WTC11 (cell line): Measurements from ENCODE around the gene RPL18A. TPM values are rescaled to one million over a fixed set of nuclear protein-coding genes. Genes with fewer than 3 reads are reported as not detected.
A peak's percentile ranks its signal among the peaks of the same experiment; 100 is the strongest.

Experiments used
- ATAC-seq: fragments of 200-7000 bp; cut with Tn5 transposase; 2 replicates; pipeline ENCODE4 v1.10.0; 2021; ENCODE audit warnings: mild to moderate bottlenecking, moderate library complexity
- CTCF ChIA-PET: fragments of 300-600 bp; sonication (Branson Sonifier 250); formaldehyde crosslinking; loops from one replicate; lab custom pipeline; 2021; ENCODE audit warnings: antibody characterized with exemption; lab: Charles Lee
- POLR2A ChIA-PET: fragments of 350-600 bp; sonication (Branson Sonifier 250); formaldehyde crosslinking; loops from one replicate; lab custom pipeline; 2021; ENCODE audit warnings: antibody characterized with exemption; lab: Charles Lee
- DNase-seq: peaks from one replicate; pipeline ENCODE4 v3.0.0; 2021; ENCODE audit warnings: low spot score
- H3K27ac Mint-ChIP-seq: 2 replicates; pipeline ENCODE4 v1.8.0; 2021; ENCODE audit warnings: mixed read lengths
- H3K27me3 Mint-ChIP-seq: 2 replicates; pipeline ENCODE4 v1.8.0; 2021; ENCODE audit warnings: low read depth, mild to moderate bottlenecking, moderate library complexity, mixed read lengths
- H3K36me3 Mint-ChIP-seq: 2 replicates; pipeline ENCODE4 v1.8.0; 2021; ENCODE audit warnings: mixed read lengths
- H3K4me1 Mint-ChIP-seq: 2 replicates; pipeline ENCODE4 v1.8.0; 2022; ENCODE audit warnings: mixed read lengths
- H3K4me3 Mint-ChIP-seq: 2 replicates; pipeline ENCODE4 v1.8.0; 2021; ENCODE audit warnings: mild to moderate bottlenecking, moderate library complexity, mixed read lengths
- H3K9me3 Mint-ChIP-seq: 2 replicates; pipeline ENCODE4 v1.8.0; 2021; ENCODE audit warnings: mixed read lengths
- ATF2 ChIP-seq: sonication (generic); formaldehyde crosslinking; IDR thresholded peaks from 2 replicates; pipeline ENCODE4 v1.8.1; 2022; ENCODE audit warnings: low read depth, missing genetic modification reagents, borderline replicate concordance
- ATF3 ChIP-seq: sonication (generic); formaldehyde crosslinking; conservative IDR thresholded peaks from 2 replicates; pipeline ENCODE4 v1.8.1; 2022; ENCODE audit warnings: mild to moderate bottlenecking, missing genetic modification reagents
- CBFB ChIP-seq: sonication (generic); formaldehyde crosslinking; IDR thresholded peaks from 2 replicates; pipeline ENCODE4 v1.8.1; 2022; ENCODE audit warnings: mild to moderate bottlenecking, low read depth, missing genetic modification reagents
- CDX4 ChIP-seq: fragments of 250-450 bp; sonication (Bioruptor Pico); IDR thresholded peaks from 2 replicates; pipeline ENCODE4 v1.9.0; 2021; ENCODE audit warnings: moderate library complexity, mild to moderate bottlenecking, inconsistent platforms, borderline replicate concordance
- CREB1 ChIP-seq: sonication (generic); formaldehyde crosslinking; IDR thresholded peaks from 2 replicates; pipeline ENCODE4 v1.8.0; 2023; ENCODE audit warnings: mild to moderate bottlenecking, missing genetic modification reagents
- CREM ChIP-seq: sonication (generic); formaldehyde crosslinking; IDR thresholded peaks from 2 replicates; pipeline ENCODE4 v1.8.1; 2022; ENCODE audit warnings: mild to moderate bottlenecking, missing genetic modification reagents, moderate library complexity
- FOXJ3 ChIP-seq: sonication (generic); formaldehyde crosslinking; IDR thresholded peaks from 2 replicates; pipeline ENCODE4 v1.9.0; 2021; ENCODE audit warnings: missing genetic modification reagents, mild to moderate bottlenecking, borderline replicate concordance
- FOXP1 ChIP-seq: sonication (generic); formaldehyde crosslinking; IDR thresholded peaks from 2 replicates; pipeline ENCODE4 v1.8.0; 2022; ENCODE audit warnings: missing genetic modification reagents, mild to moderate bottlenecking, moderate library complexity, borderline replicate concordance
- JAZF1 ChIP-seq: fragments of 250-450 bp; sonication (Bioruptor Pico); IDR thresholded peaks from 2 replicates; pipeline ENCODE4 v1.9.0; 2021; ENCODE audit warnings: moderate library complexity, mild to moderate bottlenecking, inconsistent platforms
- MXD4 ChIP-seq: fragments of 250-450 bp; sonication (Bioruptor Pico); IDR thresholded peaks from 2 replicates; pipeline ENCODE4 v1.8.0; 2021; ENCODE audit warnings: mild to moderate bottlenecking, moderate library complexity, borderline replicate concordance
- NFYB ChIP-seq: sonication (generic); formaldehyde crosslinking; conservative IDR thresholded peaks from 2 replicates; pipeline ENCODE4 v1.8.0; 2022; ENCODE audit warnings: low read depth, missing genetic modification reagents
- PREB ChIP-seq: sonication (generic); formaldehyde crosslinking; IDR thresholded peaks from 2 replicates; pipeline ENCODE4 v1.8.1; 2022; ENCODE audit warnings: mild to moderate bottlenecking, missing genetic modification reagents, moderate library complexity, borderline replicate concordance
- SMAD3 ChIP-seq: sonication (generic); formaldehyde crosslinking; IDR thresholded peaks from 2 replicates; pipeline ENCODE4 v1.8.0; 2022; ENCODE audit warnings: missing genetic modification reagents, mild to moderate bottlenecking, borderline replicate concordance
- SOX15 ChIP-seq: fragments of 250-450 bp; sonication (Bioruptor Pico); IDR thresholded peaks from 2 replicates; pipeline ENCODE4 v1.9.0; 2021; ENCODE audit warnings: mild to moderate bottlenecking
- SP1 ChIP-seq: sonication (generic); formaldehyde crosslinking; conservative IDR thresholded peaks from 2 replicates; pipeline ENCODE4 v1.8.1; 2022; ENCODE audit warnings: missing genetic modification reagents
- TEAD1 ChIP-seq: sonication (generic); formaldehyde crosslinking; IDR thresholded peaks from 2 replicates; pipeline ENCODE4 v1.8.0; 2022; ENCODE audit warnings: mild to moderate bottlenecking, missing genetic modification reagents
- ZNF671 ChIP-seq: fragments of 250-450 bp; sonication (Bioruptor Pico); IDR thresholded peaks from 2 replicates; pipeline ENCODE4 v1.8.0; 2021; ENCODE audit warnings: mild to moderate bottlenecking
- total RNA-seq: library from RNA; stranded (reverse); gene quantifications from 3 replicates; pipeline ENCODE4 v1.2.3, GENCODE V29; 2021
- TF ChIP-seq, protein P1 (sequence below): sonication (generic); formaldehyde crosslinking; IDR thresholded peaks from 2 replicates; pipeline ENCODE4 v1.8.0; 2023; ENCODE audit warnings: missing genetic modification reagents, mild to moderate bottlenecking, borderline replicate concordance
- TF ChIP-seq, protein P2 (sequence below): fragments of 250-450 bp; sonication (Bioruptor Pico); IDR thresholded peaks from 2 replicates; pipeline ENCODE4 v1.8.0; 2021; ENCODE audit warnings: mild to moderate bottlenecking
- TF ChIP-seq, protein P3 (sequence below): sonication (generic); formaldehyde crosslinking; IDR thresholded peaks from 2 replicates; pipeline ENCODE4 v1.8.1; 2023; ENCODE audit warnings: mild to moderate bottlenecking, missing genetic modification reagents
- TF ChIP-seq, protein P4 (sequence below): sonication (generic); formaldehyde crosslinking; IDR thresholded peaks from 2 replicates; pipeline ENCODE4 v1.8.0; 2023; ENCODE audit warnings: missing genetic modification reagents

Gene RPL18A
- total RNA-seq, 1 experiment from 2014 or later = 2,950 TPM

DNA sequence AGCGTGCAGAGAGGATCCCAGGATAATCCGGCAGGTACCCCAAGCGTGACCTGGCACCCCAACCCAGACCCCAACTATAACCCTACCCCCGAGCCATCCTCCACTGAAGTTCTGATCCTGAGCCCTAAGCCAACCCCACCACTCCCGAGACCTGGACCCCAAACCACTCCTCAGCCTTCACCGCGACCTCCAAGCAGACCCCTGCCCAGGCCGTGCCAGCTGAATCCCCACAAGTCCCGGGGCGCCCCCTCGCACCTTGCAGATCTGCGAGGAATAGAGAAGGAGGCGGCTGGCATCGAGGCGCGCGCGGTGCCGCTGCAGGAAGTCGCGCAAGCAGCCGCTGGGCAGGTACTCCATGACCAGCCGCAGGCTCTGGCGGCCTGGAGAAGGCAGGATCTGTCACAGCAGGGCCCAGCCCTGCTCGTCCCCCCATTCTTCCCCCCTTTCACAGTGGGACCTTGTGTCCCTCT lies 28.3 kb upstream of the RPL18A start:
- ATAC-seq (no peak), DNase-seq (peak; percentile 32)
- peaks cover 26% of the 10 kb centered on the region for H3K4me1 Mint-ChIP-seq
- H3K9me3 Mint-ChIP-seq = no peaks in the 10 kb centered on the region
- TF ChIP-seq CREM (CRISPR knock-in tag) = no peak
- TF ChIP-seq FOXP1 (CRISPR knock-in tag) = 0 out of 2 replicates have a peak, but pooled peaks have one; percentile 15
- TF ChIP-seq ATF3 (CRISPR knock-in tag) = no peak
- TF ChIP-seq, protein P1, sequence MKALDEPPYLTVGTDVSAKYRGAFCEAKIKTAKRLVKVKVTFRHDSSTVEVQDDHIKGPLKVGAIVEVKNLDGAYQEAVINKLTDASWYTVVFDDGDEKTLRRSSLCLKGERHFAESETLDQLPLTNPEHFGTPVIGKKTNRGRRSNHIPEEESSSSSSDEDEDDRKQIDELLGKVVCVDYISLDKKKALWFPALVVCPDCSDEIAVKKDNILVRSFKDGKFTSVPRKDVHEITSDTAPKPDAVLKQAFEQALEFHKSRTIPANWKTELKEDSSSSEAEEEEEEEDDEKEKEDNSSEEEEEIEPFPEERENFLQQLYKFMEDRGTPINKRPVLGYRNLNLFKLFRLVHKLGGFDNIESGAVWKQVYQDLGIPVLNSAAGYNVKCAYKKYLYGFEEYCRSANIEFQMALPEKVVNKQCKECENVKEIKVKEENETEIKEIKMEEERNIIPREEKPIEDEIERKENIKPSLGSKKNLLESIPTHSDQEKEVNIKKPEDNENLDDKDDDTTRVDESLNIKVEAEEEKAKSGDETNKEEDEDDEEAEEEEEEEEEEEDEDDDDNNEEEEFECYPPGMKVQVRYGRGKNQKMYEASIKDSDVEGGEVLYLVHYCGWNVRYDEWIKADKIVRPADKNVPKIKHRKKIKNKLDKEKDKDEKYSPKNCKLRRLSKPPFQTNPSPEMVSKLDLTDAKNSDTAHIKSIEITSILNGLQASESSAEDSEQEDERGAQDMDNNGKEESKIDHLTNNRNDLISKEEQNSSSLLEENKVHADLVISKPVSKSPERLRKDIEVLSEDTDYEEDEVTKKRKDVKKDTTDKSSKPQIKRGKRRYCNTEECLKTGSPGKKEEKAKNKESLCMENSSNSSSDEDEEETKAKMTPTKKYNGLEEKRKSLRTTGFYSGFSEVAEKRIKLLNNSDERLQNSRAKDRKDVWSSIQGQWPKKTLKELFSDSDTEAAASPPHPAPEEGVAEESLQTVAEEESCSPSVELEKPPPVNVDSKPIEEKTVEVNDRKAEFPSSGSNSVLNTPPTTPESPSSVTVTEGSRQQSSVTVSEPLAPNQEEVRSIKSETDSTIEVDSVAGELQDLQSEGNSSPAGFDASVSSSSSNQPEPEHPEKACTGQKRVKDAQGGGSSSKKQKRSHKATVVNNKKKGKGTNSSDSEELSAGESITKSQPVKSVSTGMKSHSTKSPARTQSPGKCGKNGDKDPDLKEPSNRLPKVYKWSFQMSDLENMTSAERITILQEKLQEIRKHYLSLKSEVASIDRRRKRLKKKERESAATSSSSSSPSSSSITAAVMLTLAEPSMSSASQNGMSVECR (CRISPR knock-in tag) = no peak
- peak overlapping the region; percentile 79 for H3K4me3 Mint-ChIP-seq
- peaks cover 21% of the 10 kb centered on the region for H3K27me3 Mint-ChIP-seq
- POLR2A ChIA-PET = interaction anchor here (0.8 to 1.8 kb wide), 6 partner anchors 11 to 251 kb away, joined by 3 to 11 read pairs (median 4); partner anchors contain the start of gene RPL18A
- H3K36me3 Mint-ChIP-seq = no peaks in the 10 kb centered on the region
- CTCF ChIA-PET = interaction anchor here (0.7 to 1.8 kb wide), 27 partner anchors 8 to 497 kb away, joined by 3 to 35 read pairs (median 5); partner anchors contain the start of genes B3GNT3, CCDC124, JAK3 and PGLS
- no peak overlapping the region for H3K27ac Mint-ChIP-seq

DNA sequence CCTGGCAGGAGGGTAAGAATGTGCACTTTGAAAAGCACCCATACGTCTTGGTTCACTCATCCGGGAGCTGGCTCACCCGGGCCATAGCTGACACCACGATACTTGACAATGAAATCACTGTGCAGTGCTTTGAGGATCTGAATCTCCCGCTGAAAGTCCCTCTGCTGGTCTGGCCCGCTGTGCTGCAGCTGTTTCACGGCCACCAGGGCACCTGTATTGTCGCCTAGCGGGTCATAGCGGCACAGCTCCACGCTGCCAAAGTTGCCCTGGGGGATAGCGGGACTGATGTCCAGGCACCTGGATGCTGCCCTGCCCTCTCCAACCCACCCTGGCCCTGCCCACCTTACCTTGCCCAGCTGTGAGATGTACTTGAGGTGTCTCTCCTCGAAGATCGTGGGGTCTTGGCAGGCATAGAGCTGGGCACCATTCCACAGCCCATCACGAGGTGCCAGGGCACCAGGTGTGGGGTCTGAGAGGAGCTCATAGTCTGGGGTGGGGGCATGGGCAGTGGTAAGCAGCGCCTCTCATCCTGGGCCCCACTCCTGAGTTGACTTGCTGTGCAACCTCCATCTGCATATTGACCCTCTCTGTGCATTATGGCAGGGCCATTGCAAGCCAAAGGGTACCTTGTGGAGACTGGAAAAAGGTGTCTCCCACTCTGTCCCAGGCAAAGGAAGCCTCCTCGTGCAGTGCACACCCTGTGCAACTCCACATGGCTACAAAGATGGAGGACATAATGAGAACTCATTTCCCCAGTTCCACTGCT lies 27.1 kb upstream of the RPL18A start:
- CTCF ChIA-PET = interaction anchor here (0.5 to 1.0 kb wide), 2 partner anchors 27 to 392 kb away, joined by 3 read pairs; partner anchors contain the start of gene RPL18A
- ATAC-seq (no peak), DNase-seq (no peak)
- no peaks in the 10 kb centered on the region for H3K9me3 Mint-ChIP-seq
- POLR2A ChIA-PET = no interaction called here
- H3K4me1 Mint-ChIP-seq = peaks cover 30% of the 10 kb centered on the region
- H3K36me3 Mint-ChIP-seq = no peaks in the 10 kb centered on the region
- no peak overlapping the region; the same call in 1 of the 2 replicates for H3K4me3 Mint-ChIP-seq
- H3K27ac Mint-ChIP-seq = no peak overlapping the region
- H3K27me3 Mint-ChIP-seq = peaks cover 24% of the 10 kb centered on the region
- no peak for TF ChIP-seq CDX4
- TF ChIP-seq ATF2 (CRISPR knock-in tag) = no peak
- TF ChIP-seq, protein P2, sequence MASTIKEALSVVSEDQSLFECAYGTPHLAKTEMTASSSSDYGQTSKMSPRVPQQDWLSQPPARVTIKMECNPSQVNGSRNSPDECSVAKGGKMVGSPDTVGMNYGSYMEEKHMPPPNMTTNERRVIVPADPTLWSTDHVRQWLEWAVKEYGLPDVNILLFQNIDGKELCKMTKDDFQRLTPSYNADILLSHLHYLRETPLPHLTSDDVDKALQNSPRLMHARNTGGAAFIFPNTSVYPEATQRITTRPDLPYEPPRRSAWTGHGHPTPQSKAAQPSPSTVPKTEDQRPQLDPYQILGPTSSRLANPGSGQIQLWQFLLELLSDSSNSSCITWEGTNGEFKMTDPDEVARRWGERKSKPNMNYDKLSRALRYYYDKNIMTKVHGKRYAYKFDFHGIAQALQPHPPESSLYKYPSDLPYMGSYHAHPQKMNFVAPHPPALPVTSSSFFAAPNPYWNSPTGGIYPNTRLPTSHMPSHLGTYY (CRISPR knock-in tag) = no peak
- no peak for TF ChIP-seq CREB1
- TF ChIP-seq PREB (CRISPR knock-in tag) = no peak
- TF ChIP-seq, protein P3, sequence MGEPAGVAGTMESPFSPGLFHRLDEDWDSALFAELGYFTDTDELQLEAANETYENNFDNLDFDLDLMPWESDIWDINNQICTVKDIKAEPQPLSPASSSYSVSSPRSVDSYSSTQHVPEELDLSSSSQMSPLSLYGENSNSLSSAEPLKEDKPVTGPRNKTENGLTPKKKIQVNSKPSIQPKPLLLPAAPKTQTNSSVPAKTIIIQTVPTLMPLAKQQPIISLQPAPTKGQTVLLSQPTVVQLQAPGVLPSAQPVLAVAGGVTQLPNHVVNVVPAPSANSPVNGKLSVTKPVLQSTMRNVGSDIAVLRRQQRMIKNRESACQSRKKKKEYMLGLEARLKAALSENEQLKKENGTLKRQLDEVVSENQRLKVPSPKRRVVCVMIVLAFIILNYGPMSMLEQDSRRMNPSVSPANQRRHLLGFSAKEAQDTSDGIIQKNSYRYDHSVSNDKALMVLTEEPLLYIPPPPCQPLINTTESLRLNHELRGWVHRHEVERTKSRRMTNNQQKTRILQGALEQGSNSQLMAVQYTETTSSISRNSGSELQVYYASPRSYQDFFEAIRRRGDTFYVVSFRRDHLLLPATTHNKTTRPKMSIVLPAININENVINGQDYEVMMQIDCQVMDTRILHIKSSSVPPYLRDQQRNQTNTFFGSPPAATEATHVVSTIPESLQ (CRISPR knock-in tag) = no peak
- no peak for TF ChIP-seq NFYB (CRISPR knock-in tag)
- TF ChIP-seq ZNF671 (CRISPR knock-in tag) = no peak
- no peak for TF ChIP-seq MXD4 (CRISPR knock-in tag)
- no peak for TF ChIP-seq SP1 (CRISPR knock-in tag)
- no peak for TF ChIP-seq SOX15
- no peak for TF ChIP-seq TEAD1 (CRISPR knock-in tag)
- no peak for TF ChIP-seq CBFB (CRISPR knock-in tag)
- TF ChIP-seq CREM (CRISPR knock-in tag) = no peak
- TF ChIP-seq, protein P4, sequence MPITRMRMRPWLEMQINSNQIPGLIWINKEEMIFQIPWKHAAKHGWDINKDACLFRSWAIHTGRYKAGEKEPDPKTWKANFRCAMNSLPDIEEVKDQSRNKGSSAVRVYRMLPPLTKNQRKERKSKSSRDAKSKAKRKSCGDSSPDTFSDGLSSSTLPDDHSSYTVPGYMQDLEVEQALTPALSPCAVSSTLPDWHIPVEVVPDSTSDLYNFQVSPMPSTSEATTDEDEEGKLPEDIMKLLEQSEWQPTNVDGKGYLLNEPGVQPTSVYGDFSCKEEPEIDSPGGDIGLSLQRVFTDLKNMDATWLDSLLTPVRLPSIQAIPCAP (CRISPR knock-in tag) = no peak
- TF ChIP-seq JAZF1 (CRISPR knock-in tag) = no peak
- no peak for TF ChIP-seq FOXJ3 (CRISPR knock-in tag)
- no peak for TF ChIP-seq SMAD3 (CRISPR knock-in tag)
